Karpas-422 (cell line): ENCODE results near the gene PROKR2. TPM values are rescaled to one million over a fixed set of nuclear protein-coding genes. Genes with fewer than 3 reads are reported as not detected.

ENCODE experiments used
- DNase-seq: peaks from one replicate; pipeline ENCODE4 v3.0.0-alpha.2; 2015
- H2AFZ ChIP-seq: fragments of 200-600 bp; sonication (generic); 2 replicates; pipeline ENCODE4 v1.6.1; 2014; ENCODE audit warnings: antibody characterized with exemption, low read length, mixed read lengths
- H3K27ac ChIP-seq: fragments of 200-600 bp; sonication (generic); 2 replicates; pipeline ENCODE4 v1.5.1; 2014; ENCODE audit warnings: mild to moderate bottlenecking, low read length, moderate library complexity
- H3K27me3 ChIP-seq: fragments of 200-600 bp; sonication (generic); 2 replicates; pipeline ENCODE4 v1.6.1; 2014; ENCODE audit warnings: low read length, mixed read lengths
- H3K36me3 ChIP-seq: fragments of 200-600 bp; sonication (generic); 2 replicates; pipeline ENCODE4 v1.6.1; 2014; ENCODE audit warnings: low read length, mixed read lengths; ENCODE audit not compliant: insufficient read depth
- H3K4me1 ChIP-seq: fragments of 200-600 bp; sonication (generic); 2 replicates; pipeline ENCODE4 v1.6.1; 2014; ENCODE audit warnings: mild to moderate bottlenecking, low read length, mixed read lengths
- H3K4me2 ChIP-seq: fragments of 200-600 bp; sonication (generic); 2 replicates; pipeline ENCODE4 v1.6.1; 2014; ENCODE audit warnings: low read length, low read depth, mild to moderate bottlenecking; ENCODE audit not compliant: poor library complexity, severe bottlenecking
- H3K4me3 ChIP-seq: fragments of 200-600 bp; sonication (generic); 2 replicates; pipeline ENCODE4 v1.5.1; 2014; ENCODE audit warnings: mild to moderate bottlenecking, antibody characterized with exemption, low read length, mixed read lengths
- H3K79me2 ChIP-seq: fragments of 200-600 bp; sonication (generic); 2 replicates; pipeline ENCODE4 v1.6.1; 2014; ENCODE audit warnings: mild to moderate bottlenecking, low read length, mixed read lengths
- H3K9ac ChIP-seq: fragments of 200-600 bp; sonication (generic); 2 replicates; pipeline ENCODE4 v1.6.0; 2014; ENCODE audit warnings: low read length
- H3K9me2 ChIP-seq: fragments of 200-600 bp; sonication (generic), shearing (Covaris generic); replicated peaks from 2 replicates; pipeline ENCODE4 v1.6.0; 2014; ENCODE audit warnings: mild to moderate bottlenecking, low read length, moderate library complexity; ENCODE audit not compliant: insufficient read depth
- H3K9me3 ChIP-seq: fragments of 300-700, 200-600 bp; sonication (generic); 2 replicates; pipeline ENCODE4 v1.6.1; 2014; ENCODE audit warnings: low read length, mixed read lengths
- H4K20me1 ChIP-seq: fragments of 200-600 bp; sonication (generic); 2 replicates; pipeline ENCODE4 v1.6.1; 2014; ENCODE audit warnings: mild to moderate bottlenecking, antibody characterized with exemption, low read length, low read depth; ENCODE audit not compliant: insufficient read depth
- total RNA-seq: library from RNA; depleted of rRNA; stranded (reverse); fragments of >200 nt; shearing (Covaris generic); gene quantifications from 2 replicates; pipeline ENCODE4 v1.2.3, GENCODE V29; 2014; ENCODE audit warnings: low replicate concordance

The PROKR2 gene
- total RNA-seq, 1 experiment from 2014 or later = not detected

- Histone ChIP-seq H3K9me3 (no peaks in the 10 kb centered on the region), H3K27me3 (no peaks in the 10 kb centered on the region), H3K9ac (no peak overlapping the region), H2AFZ (no peak overlapping the region), H3K4me3 (no peak overlapping the region), H3K79me2 (no peaks in the 10 kb centered on the region), H3K4me2 (no peak overlapping the region), H3K36me3 (no peaks in the 10 kb centered on the region), H4K20me1 (no peaks in the 10 kb centered on the region), H3K9me2 (no peaks in the 10 kb centered on the region), H3K4me1 (no peaks in the 10 kb centered on the region), H3K27ac (no peak overlapping the region)
- DNase-seq = no peak
Measured at GRCh38 chr20:5353624-5354496, 37.1 kb upstream of the PROKR2 start.

- DNase-seq = no peak
Measured at GRCh38 chr20:5349448-5349847, 32.7 kb upstream of the PROKR2 start.

GRCh38 chr20:5342021-5342420 lies 25.3 kb upstream of the PROKR2 start:
- no peaks in the 10 kb centered on the region for H3K9me2 ChIP-seq
- H2AFZ ChIP-seq = no peak overlapping the region
- no peak overlapping the region for H3K4me3 ChIP-seq
- no peak for DNase-seq
- H3K27me3 ChIP-seq = 0 out of 2 replicates have a peak, but pooled peaks cover 2% of the 10 kb centered on the region
- no peaks in the 10 kb centered on the region for H3K9me3 ChIP-seq
- no peaks in the 10 kb centered on the region for H3K4me1 ChIP-seq
- H3K4me2 ChIP-seq = no peak overlapping the region
- no peaks in the 10 kb centered on the region for H4K20me1 ChIP-seq
- no peak overlapping the region for H3K27ac ChIP-seq
- H3K79me2 ChIP-seq = no peaks in the 10 kb centered on the region
- H3K36me3 ChIP-seq = no peaks in the 10 kb centered on the region
- no peak overlapping the region for H3K9ac ChIP-seq

More at GRCh38 chr20:5349448-5349847, 32.7 kb upstream of the PROKR2 start:
- Histone ChIP-seq H3K4me1 (no peaks in the 10 kb centered on the region), H3K27ac (no peak overlapping the region), H3K36me3 (no peaks in the 10 kb centered on the region), H3K9me3 (no peaks in the 10 kb centered on the region), H3K27me3 (no peaks in the 10 kb centered on the region), H3K9ac (no peak overlapping the region), H3K4me2 (no peak overlapping the region), H2AFZ (no peak overlapping the region), H4K20me1 (no peaks in the 10 kb centered on the region), H3K4me3 (no peak overlapping the region), H3K79me2 (no peaks in the 10 kb centered on the region), H3K9me2 (no peaks in the 10 kb centered on the region)

- Histone ChIP-seq H3K79me2 (no peaks in the 10 kb centered on the region), H3K9me2 (no peaks in the 10 kb centered on the region), H3K27ac (no peak overlapping the region), H3K9me3 (no peaks in the 10 kb centered on the region), H2AFZ (no peak overlapping the region), H3K4me1 (no peaks in the 10 kb centered on the region), H4K20me1 (no peaks in the 10 kb centered on the region), H3K4me3 (no peak overlapping the region), H3K36me3 (no peaks in the 10 kb centered on the region), H3K27me3 (no peaks in the 10 kb centered on the region), H3K4me2 (no peak overlapping the region), H3K9ac (no peak overlapping the region)
- DNase-seq = no peak
Measured at GRCh38 chr20:5331340-5331739, 14.6 kb upstream of the PROKR2 start.

- Histone ChIP-seq H3K4me1 (no peaks in the 10 kb centered on the region), H4K20me1 (no peaks in the 10 kb centered on the region), H3K9me3 (no peaks in the 10 kb centered on the region), H3K4me2 (no peak overlapping the region), H3K9me2 (no peaks in the 10 kb centered on the region), H2AFZ (no peak overlapping the region), H3K27ac (no peak overlapping the region), H3K27me3 (no peaks in the 10 kb centered on the region), H3K4me3 (no peak overlapping the region), H3K79me2 (no peaks in the 10 kb centered on the region), H3K9ac (no peak overlapping the region), H3K36me3 (no peaks in the 10 kb centered on the region)
- DNase-seq = no peak
Measured at GRCh38 chr20:5328268-5328667, 11.5 kb upstream of the PROKR2 start.

GRCh38 chr20:5327356-5327755 lies 10.6 kb upstream of the PROKR2 start:
- Histone ChIP-seq H3K27me3 (no peaks in the 10 kb centered on the region), H3K4me3 (no peak overlapping the region), H4K20me1 (no peaks in the 10 kb centered on the region), H3K4me2 (no peak overlapping the region), H2AFZ (no peak overlapping the region), H3K9me3 (no peaks in the 10 kb centered on the region), H3K27ac (no peak overlapping the region), H3K9me2 (no peaks in the 10 kb centered on the region), H3K79me2 (no peaks in the 10 kb centered on the region), H3K9ac (no peak overlapping the region), H3K36me3 (no peaks in the 10 kb centered on the region), H3K4me1 (no peaks in the 10 kb centered on the region)
- no peak for DNase-seq

GRCh38 chr20:5315807-5316187 lies 957 bp downstream of the PROKR2 start:
- H3K4me3 ChIP-seq = no peak overlapping the region
- no peaks in the 10 kb centered on the region for H3K9me3 ChIP-seq
- H3K79me2 ChIP-seq = no peaks in the 10 kb centered on the region
- no peak overlapping the region for H3K27ac ChIP-seq
- no peak overlapping the region for H3K4me2 ChIP-seq
- H2AFZ ChIP-seq = no peak overlapping the region
- no peak for DNase-seq
- no peaks in the 10 kb centered on the region for H3K4me1 ChIP-seq
- H3K27me3 ChIP-seq = no peaks in the 10 kb centered on the region
- H4K20me1 ChIP-seq = no peaks in the 10 kb centered on the region
- H3K9ac ChIP-seq = no peak overlapping the region
- no peaks in the 10 kb centered on the region for H3K36me3 ChIP-seq
- no peaks in the 10 kb centered on the region for H3K9me2 ChIP-seq

- Histone ChIP-seq H4K20me1 (no peaks in the 10 kb centered on the region), H3K27ac (no peak overlapping the region), H3K36me3 (no peaks in the 10 kb centered on the region), H3K9ac (no peak overlapping the region), H3K79me2 (no peaks in the 10 kb centered on the region), H2AFZ (no peak overlapping the region), H3K4me2 (no peak overlapping the region), H3K9me2 (no peaks in the 10 kb centered on the region), H3K9me3 (0 out of 2 replicates have a peak, but pooled peaks cover 2% of the 10 kb centered on the region), H3K4me1 (no peaks in the 10 kb centered on the region), H3K27me3 (no peaks in the 10 kb centered on the region; the same call in 1 of the 2 replicates), H3K4me3 (no peak overlapping the region)
- no peak for DNase-seq
Measured at GRCh38 chr20:5313916-5314315, 2.8 kb downstream of the PROKR2 start.
